Measurements from ENCODE around the gene NES.
"Not testable (repeated sequence)": the region's sequence is repeated elsewhere in the genome, so short reads cannot be mapped to it uniquely, and the experiment has no call there.

Gene NES

DNA sequence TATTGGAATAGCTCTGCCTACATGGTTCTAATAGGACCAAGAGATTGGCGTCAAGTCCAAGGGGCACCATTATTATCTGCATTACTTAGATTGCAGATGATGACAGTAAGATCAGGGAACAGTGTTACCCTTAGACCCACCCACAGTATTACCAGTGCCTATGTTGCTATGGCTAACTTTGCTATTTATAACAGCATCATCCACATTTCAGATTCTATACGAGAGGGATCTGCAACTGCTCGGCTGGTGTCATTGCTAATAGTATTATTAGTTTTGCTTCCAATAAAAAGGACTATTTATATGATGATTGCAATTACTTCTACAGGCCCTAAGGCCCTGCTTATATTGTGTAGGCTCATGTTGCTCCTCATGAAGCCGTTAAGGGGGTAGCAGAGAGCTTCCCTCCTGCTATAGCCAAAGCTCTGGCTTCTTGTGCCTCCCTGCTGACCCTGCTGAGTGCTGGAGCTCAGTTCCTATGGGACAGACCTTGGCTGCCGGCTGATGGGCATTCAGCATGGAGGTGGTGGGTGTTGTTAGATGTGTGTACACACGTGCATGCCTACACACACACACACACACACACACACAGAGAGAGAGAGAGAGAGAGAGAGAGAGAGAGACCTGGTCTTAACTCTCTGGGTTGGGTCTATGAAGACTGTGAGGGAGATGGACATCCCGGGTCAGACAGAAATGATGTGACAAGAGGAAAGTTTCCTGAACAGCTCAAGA is 34.0 kb downstream of the NES start:
- H3K4me1 ChIP-seq (ENCODE audit: control insufficient read depth, insufficient read depth, low read length, unreplicated experiment), result no peaks in the 10 kb centered on the region
- H3K27ac ChIP-seq (ENCODE audit: low read depth, low read length), result no peak overlapping the region
- H3K27me3 ChIP-seq (ENCODE audit: insufficient read depth, low read length), result peaks cover 100% of the 10 kb centered on the region
- H3K36me3 ChIP-seq (ENCODE audit: insufficient read depth, low read length), result no peaks in the 10 kb centered on the region
- H3K4me3 ChIP-seq (ENCODE audit: low read depth, low read length), result no peak overlapping the region
- H2AFZ ChIP-seq (ENCODE audit: low read length, unreplicated experiment), result no peak overlapping the region
- H3K79me2 ChIP-seq (ENCODE audit: control insufficient read depth, insufficient read depth, low read length, unreplicated experiment), result no peaks in the 10 kb centered on the region

DNA sequence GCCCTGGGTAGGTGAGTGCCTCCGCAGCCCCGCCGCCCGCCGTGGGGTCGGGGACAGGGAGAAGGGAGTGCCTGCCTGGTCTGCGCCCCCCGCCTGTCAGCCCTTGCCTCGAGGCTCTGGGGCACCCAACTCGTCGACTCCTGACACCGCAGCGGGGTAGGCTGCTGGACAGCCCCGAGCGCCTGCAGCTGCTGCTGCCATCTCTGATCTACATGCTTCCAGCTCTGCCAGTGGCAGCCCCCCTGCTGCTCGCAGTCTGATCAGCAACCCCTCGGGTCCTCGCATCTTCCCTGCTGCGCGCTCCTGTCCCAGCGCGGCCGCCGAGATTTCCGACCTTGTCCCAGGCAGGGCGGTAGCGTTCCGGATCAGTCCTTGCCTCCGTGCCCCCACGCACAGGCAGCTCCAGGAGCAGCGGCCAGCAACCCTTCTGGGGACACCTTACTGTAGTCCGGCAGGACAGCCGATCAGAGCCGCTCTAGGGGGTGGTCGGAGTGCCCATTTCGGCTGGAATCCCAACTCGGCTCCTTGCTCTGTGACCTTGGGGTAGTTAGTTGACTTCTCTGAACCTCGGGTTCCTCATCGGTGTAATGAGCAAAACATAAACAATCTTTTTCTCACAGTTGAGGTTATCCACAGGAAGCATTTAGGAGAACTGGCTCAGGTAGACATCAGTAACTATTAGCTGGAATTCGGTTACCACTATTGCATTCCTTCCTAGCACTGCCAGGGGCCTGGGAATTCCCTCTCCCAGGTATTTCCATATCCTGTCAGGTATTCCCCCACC is 34.8 kb downstream of the NES start:
- Histone ChIP-seq H3K27ac (ENCODE audit: low read depth, low read length) (no peak overlapping the region), H3K4me3 (ENCODE audit: low read depth, low read length) (no peak overlapping the region), H3K27me3 (ENCODE audit: insufficient read depth, low read length) (peaks cover 98% of the 10 kb centered on the region), H2AFZ (ENCODE audit: low read length, unreplicated experiment) (no peak overlapping the region), H3K4me1 (ENCODE audit: control insufficient read depth, insufficient read depth, low read length, unreplicated experiment) (no peaks in the 10 kb centered on the region), H3K79me2 (ENCODE audit: control insufficient read depth, insufficient read depth, low read length, unreplicated experiment) (no peaks in the 10 kb centered on the region), H3K36me3 (ENCODE audit: insufficient read depth, low read length) (no peaks in the 10 kb centered on the region)

DNA sequence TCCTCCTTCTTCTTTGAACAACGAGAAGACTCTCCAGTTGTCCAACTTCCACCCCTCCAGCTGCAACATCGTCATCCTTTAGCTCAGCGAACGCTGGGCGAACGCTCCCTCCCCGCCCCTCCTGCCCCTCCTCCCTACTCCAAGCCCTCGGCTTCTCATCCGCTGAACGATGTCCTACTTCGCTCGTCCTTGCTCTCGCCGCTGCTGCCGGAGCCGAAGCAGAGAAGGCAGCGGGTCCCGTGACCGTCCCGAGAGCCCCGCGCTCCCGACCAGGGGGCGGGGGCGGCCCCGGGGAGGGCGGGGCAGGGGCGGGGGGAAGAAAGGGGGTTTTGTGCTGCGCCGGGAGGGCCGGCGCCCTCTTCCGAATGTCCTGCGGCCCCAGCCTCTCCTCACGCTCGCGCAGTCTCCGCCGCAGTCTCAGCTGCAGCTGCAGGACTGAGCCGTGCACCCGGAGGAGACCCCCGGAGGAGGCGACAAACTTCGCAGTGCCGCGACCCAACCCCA is 35.4 kb downstream of the NES start, which contains the start of gene BCAN:
TSS of gene BCAN (plus strand) at position 357 of the 504 bp plus-strand sequence. CDS start 3,938 bp downstream, outside the sequence.
- H3K4me3 ChIP-seq (ENCODE audit: low read depth, low read length), result no peak within 1 kb of the TSS
- H3K4me1 ChIP-seq (ENCODE audit: control insufficient read depth, insufficient read depth, low read length, unreplicated experiment), result no peaks in the 10 kb centered on the region
- no peak within 1 kb of the TSS for H2AFZ ChIP-seq (ENCODE audit: low read length, unreplicated experiment)
- no peaks in the 10 kb centered on the region for H3K36me3 ChIP-seq (ENCODE audit: insufficient read depth, low read length)
- H3K27ac ChIP-seq (ENCODE audit: low read depth, low read length), result no peak within 1 kb of the TSS
- no peaks in the 10 kb centered on the region for H3K79me2 ChIP-seq (ENCODE audit: control insufficient read depth, insufficient read depth, low read length, unreplicated experiment)
- peaks cover 95% of the 10 kb centered on the region for H3K27me3 ChIP-seq (ENCODE audit: insufficient read depth, low read length)

DNA sequence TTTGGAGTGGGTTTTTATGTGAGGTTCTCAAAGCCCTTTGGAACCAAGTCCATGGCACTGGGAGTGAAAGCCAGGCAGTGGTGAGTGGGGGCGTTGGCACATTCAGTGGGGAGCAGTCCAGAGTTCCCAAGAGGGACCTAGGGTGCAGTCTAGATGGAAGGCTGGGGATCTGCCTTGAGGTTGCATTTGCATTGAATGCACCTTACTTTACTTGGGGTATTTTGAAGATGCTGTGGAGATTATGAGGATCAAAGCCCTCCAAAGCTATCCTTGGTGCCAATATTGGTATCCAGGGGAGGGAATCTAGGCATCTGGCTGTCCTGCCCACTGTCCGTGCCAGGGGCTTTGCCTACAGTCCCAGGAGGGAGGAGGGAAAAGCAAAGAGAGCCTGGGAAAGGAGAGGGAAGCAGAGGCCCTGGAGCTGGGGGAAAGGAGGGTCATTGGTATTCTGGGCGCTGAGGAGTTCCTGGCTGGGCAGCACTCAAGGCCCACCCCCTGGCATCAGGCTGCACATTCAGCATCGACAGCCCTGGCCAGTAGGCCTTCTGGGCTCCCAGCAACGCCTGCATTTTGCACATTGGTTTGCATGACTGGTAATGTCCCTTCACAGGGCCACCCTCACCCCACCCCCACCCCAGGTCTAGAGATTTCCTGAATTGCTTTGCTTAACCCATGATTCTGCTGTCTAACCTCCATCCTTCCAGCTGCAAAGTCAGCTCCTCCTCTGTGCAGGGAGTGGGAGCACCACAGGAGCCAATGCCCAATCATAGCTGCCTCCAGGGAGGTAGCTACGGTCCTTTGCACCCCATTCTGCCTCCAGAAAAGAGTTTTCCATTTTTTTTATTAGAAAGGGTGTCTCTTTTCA is 36.1 kb downstream of the NES start:
- Histone ChIP-seq H3K79me2 (ENCODE audit: control insufficient read depth, insufficient read depth, low read length, unreplicated experiment) (no peaks in the 10 kb centered on the region), H3K27me3 (ENCODE audit: insufficient read depth, low read length) (peaks cover 95% of the 10 kb centered on the region), H3K36me3 (ENCODE audit: insufficient read depth, low read length) (no peaks in the 10 kb centered on the region), H2AFZ (ENCODE audit: low read length, unreplicated experiment) (no peak overlapping the region), H3K4me1 (ENCODE audit: control insufficient read depth, insufficient read depth, low read length, unreplicated experiment) (no peaks in the 10 kb centered on the region), H3K27ac (ENCODE audit: low read depth, low read length) (no peak overlapping the region), H3K4me3 (ENCODE audit: low read depth, low read length) (no peak overlapping the region)

DNA sequence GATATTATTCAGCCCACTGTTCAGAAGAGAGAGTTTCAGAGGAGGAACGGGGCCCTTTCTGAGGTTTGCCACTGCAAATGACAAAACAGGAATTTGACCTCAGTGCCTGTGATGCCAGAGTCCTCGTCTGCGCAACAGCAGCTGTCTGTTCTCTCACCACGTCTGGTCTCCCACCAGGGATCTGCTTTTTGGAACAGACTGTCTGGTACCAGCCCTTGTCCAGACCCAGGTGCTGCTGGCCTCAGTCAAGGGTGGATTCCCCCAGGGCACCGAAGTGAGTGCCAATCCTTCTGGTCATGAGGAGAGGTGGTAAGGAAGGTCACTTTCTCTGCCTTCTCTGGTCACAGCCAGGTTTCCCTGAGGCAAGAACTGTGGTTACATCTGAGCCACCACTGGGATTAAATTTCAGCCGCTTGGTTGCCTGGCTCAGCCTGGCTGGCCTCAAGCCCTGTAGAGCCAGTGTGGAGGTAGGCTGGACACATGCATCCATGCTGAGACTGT is 37.6 kb downstream of the NES start:
- Histone ChIP-seq H3K27me3 (ENCODE audit: insufficient read depth, low read length) (peaks cover 94% of the 10 kb centered on the region), H3K4me3 (ENCODE audit: low read depth, low read length) (no peak overlapping the region), H3K27ac (ENCODE audit: low read depth, low read length) (no peak overlapping the region), H3K36me3 (ENCODE audit: insufficient read depth, low read length) (no peaks in the 10 kb centered on the region), H3K4me1 (ENCODE audit: control insufficient read depth, insufficient read depth, low read length, unreplicated experiment) (no peaks in the 10 kb centered on the region), H3K79me2 (ENCODE audit: control insufficient read depth, insufficient read depth, low read length, unreplicated experiment) (no peaks in the 10 kb centered on the region), H2AFZ (ENCODE audit: low read length, unreplicated experiment) (no peak overlapping the region)

DNA sequence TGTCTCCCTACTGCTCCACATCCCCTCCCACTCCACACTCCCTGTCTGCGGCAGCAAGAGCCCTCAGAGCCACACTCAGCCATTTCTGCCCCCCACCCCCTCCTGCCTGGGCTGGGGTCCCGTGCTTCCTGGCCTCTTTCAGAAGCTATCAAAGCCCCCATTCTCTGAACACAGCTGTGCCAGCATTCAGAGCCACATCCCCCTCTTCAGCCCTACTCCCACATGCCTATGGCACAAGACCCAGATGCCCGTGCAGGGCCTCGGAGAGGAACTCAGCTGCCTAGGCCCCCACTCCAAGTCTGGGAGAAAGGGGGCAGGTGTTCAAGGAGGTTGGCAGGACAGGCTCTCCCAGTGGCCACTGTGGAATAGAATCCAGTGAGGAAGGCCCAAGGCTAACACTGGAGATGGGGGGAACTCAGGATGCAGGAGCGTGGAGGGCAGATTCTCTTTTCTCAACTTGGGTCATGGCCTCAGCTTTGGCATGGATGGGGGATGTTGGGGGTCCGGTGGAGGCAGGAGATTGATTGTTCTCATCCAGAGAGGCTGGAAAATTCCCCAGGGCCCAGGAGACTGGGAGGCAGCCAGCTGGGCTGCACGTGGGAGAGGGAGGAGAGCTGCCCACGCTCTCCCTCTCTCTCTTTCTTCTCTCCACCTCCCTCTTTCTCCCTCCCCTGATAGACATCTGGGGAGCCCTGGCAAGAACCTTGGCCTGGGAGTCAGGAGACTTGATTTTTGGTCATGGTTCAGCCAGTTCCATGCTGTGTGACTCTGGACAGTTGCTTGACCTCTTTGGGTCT is 38.8 kb downstream of the NES start:
- H3K79me2 ChIP-seq (ENCODE audit: control insufficient read depth, insufficient read depth, low read length, unreplicated experiment), result no peaks in the 10 kb centered on the region
- no peak overlapping the region for H3K27ac ChIP-seq (ENCODE audit: low read depth, low read length)
- H3K27me3 ChIP-seq (ENCODE audit: insufficient read depth, low read length), result peaks cover 94% of the 10 kb centered on the region

DNA sequence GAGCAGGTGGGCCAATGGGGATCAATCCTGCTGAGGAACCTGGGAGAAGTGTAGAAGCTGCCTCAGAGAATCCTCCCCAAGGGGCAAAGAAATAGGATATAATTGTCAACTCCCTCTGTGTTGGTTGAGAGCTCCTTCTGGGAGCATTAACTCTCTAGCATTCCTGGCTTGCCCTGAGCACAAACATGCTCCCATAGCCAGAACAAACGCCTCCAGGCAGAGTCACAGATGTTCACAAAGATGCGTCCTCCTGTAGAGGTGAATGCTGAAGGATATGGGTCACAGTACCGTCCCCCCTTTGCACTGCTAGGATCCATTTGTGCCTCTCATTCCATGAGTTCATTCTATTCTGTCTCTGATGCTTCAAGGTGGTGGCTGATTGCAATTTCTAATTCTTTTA is 44.9 kb downstream of the NES start:
- peaks cover 75% of the 10 kb centered on the region for H3K27me3 ChIP-seq (ENCODE audit: insufficient read depth, low read length)
- H3K36me3 ChIP-seq (ENCODE audit: insufficient read depth, low read length), result no peaks in the 10 kb centered on the region
- H3K27ac ChIP-seq (ENCODE audit: low read depth, low read length), result no peak overlapping the region
- H3K4me3 ChIP-seq (ENCODE audit: low read depth, low read length), result no peak overlapping the region
- no peaks in the 10 kb centered on the region for H3K79me2 ChIP-seq (ENCODE audit: control insufficient read depth, insufficient read depth, low read length, unreplicated experiment)
- H3K4me1 ChIP-seq (ENCODE audit: control insufficient read depth, insufficient read depth, low read length, unreplicated experiment), result no peaks in the 10 kb centered on the region
- H2AFZ ChIP-seq (ENCODE audit: low read length, unreplicated experiment), result no peak overlapping the region

More for the DNA sequence above, 38.8 kb downstream of the NES start:
- no peaks in the 10 kb centered on the region for H3K4me1 ChIP-seq (ENCODE audit: control insufficient read depth, insufficient read depth, low read length, unreplicated experiment)
- no peak overlapping the region for H2AFZ ChIP-seq (ENCODE audit: low read length, unreplicated experiment)
- H3K36me3 ChIP-seq (ENCODE audit: insufficient read depth, low read length), result no peaks in the 10 kb centered on the region
- H3K4me3 ChIP-seq (ENCODE audit: low read depth, low read length), result no peak overlapping the region

DNA sequence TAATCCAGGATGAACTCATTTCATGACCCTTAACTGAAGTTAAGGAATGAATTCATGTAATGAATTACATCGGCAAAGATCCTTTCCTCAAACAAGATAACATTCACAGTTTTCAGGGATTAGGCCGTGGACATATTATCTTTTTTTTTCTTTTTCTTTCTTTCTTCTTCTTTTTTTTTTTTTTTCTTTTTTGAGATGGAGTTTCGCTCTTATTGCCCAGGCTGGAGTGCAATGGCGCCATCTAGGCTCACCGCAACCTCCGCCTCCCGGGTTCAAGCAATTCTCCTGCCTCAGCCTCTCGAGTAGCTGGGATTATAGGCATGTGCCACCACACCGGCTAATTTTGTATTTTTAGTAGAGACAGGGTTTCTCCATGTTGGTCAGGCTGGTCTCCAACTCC is 46.1 kb downstream of the NES start:
- H3K27me3 ChIP-seq (ENCODE audit: insufficient read depth, low read length), result peaks cover 73% of the 10 kb centered on the region
- not testable (repeated sequence) for H3K36me3 ChIP-seq (ENCODE audit: insufficient read depth, low read length); H3K4me1 ChIP-seq (ENCODE audit: control insufficient read depth, insufficient read depth, low read length, unreplicated experiment); H3K4me3 ChIP-seq (ENCODE audit: low read depth, low read length); H2AFZ ChIP-seq (ENCODE audit: low read length, unreplicated experiment); H3K27ac ChIP-seq (ENCODE audit: low read depth, low read length); H3K79me2 ChIP-seq (ENCODE audit: control insufficient read depth, insufficient read depth, low read length, unreplicated experiment)

DNA sequence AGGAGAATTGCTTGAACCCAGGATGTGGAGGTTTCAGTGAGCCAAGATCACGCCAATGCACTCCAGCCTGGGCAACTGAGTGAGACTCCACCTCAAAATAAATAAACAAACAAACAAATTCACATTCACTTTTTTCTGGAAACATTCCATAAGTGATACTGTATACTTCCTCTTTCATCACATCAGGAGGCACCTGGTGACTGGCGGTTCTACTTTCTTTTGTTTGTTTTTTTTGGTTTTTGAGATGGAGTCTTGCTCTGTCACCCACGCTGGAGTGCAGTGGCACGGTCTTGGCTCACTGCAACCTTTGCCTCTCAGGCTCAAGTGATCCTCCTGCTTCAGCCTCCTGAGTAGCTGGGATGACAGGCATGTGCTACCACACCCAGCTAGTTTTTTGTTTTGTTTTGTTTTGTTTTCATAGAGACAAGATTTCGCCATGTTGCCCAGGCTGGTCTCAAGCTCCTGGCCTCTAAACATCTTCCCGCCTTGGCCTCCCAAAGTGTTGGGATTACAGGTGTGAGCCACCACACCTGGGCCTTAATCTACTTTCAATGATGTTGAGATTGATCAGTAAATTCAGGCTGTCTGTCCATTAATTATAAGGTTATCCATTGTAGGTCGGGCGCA is 47.3 kb downstream of the NES start:
- Histone ChIP-seq H3K27ac (ENCODE audit: low read depth, low read length) (no peak overlapping the region), H3K4me1 (ENCODE audit: control insufficient read depth, insufficient read depth, low read length, unreplicated experiment) (no peaks in the 10 kb centered on the region), H2AFZ (ENCODE audit: low read length, unreplicated experiment) (no peak overlapping the region), H3K4me3 (ENCODE audit: low read depth, low read length) (no peak overlapping the region), H3K27me3 (ENCODE audit: insufficient read depth, low read length) (peaks cover 74% of the 10 kb centered on the region), H3K79me2 (ENCODE audit: control insufficient read depth, insufficient read depth, low read length, unreplicated experiment) (no peaks in the 10 kb centered on the region), H3K36me3 (ENCODE audit: insufficient read depth, low read length) (no peaks in the 10 kb centered on the region)

Data from ACC112 (cell line).